Stomach (tissue), 4 donors: Measurements from ENCODE around the gene TRIM9.

Experiments used
- CTCF ChIP-seq, 7 experiments: fragments of 450-650 bp in 4 of 7; fragments of 200-600 bp in 3 of 7; sonication (generic) in 3 of 7; IDR thresholded peaks; one replicate each; pipeline ENCODE4 v1.5.1; 2016 to 2019; ENCODE audit warnings: antibody characterized with exemption in 7 of 7, control low read depth in 2 of 7, mild to moderate bottlenecking in 1 of 7
- POLR2AphosphoS5 ChIP-seq, 3 donors: sonication (generic); formaldehyde crosslinking; IDR thresholded peaks; one replicate each; pipeline ENCODE4 v1.6.1; 2016; ENCODE audit warnings: antibody characterized with exemption in 3 of 3

GRCh38 chr14:51092965-51093364, 1.9 kb downstream of the TRIM9 start:
- no peak for TF ChIP-seq CTCF (IDR thresholded peaks at IDR 0.05)
- TF ChIP-seq POLR2AphosphoS5 (IDR thresholded peaks at IDR 0.05), result no peak
